ENCODE data around the gene IQCE.

- TF ChIP-seq SP1 (IDR thresholded peaks at IDR 0.05) (no peak), L3MBTL2 (conservative IDR thresholded peaks at IDR 0.05) (no peak), ELF4 (IDR thresholded peaks at IDR 0.05) (no peak), SUZ12 (IDR thresholded peaks at IDR 0.05) (no peak), BHLHE40 (IDR thresholded peaks at IDR 0.05; ENCODE audit: borderline replicate concordance) (no peak), FOXA1 (IDR thresholded peaks at IDR 0.05) (no peak), ZNF384 (IDR thresholded peaks at IDR 0.05) (no peak), LEF1 (IDR thresholded peaks at IDR 0.05; ENCODE audit: borderline replicate concordance) (no peak)
- TF ChIP-seq, protein P1, sequence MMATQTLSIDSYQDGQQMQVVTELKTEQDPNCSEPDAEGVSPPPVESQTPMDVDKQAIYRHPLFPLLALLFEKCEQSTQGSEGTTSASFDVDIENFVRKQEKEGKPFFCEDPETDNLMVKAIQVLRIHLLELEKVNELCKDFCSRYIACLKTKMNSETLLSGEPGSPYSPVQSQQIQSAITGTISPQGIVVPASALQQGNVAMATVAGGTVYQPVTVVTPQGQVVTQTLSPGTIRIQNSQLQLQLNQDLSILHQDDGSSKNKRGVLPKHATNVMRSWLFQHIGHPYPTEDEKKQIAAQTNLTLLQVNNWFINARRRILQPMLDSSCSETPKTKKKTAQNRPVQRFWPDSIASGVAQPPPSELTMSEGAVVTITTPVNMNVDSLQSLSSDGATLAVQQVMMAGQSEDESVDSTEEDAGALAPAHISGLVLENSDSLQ (IDR thresholded peaks at IDR 0.05) = no peak
Observed at GRCh38 chr7:2621948-2622640, 63.3 kb downstream of the IQCE start.
